Adrenal gland (tissue), 5 donors: ENCODE results near the gene DLG2.

Source experiments
- CTCF ChIP-seq, 6 experiments: fragments of 450-650 bp in 4 of 6; fragments of 200-600 bp in 2 of 6; sonication (generic) in 1 of 6; IDR thresholded peaks; 1 replicate in 5 of 6; 2 replicates in 1 of 6; pipeline versions ENCODE4 v1.5.1 to v1.8.0; 2016 to 2021; ENCODE audit warnings: antibody characterized with exemption in 6 of 6, mild to moderate bottlenecking in 2 of 6, moderate library complexity in 1 of 6
- POLR2A ChIP-seq, 2 donors: fragments of 450-650 bp; IDR thresholded peaks; one replicate each; pipeline ENCODE4 v1.6.1; 2017; ENCODE audit warnings: antibody characterized with exemption in 2 of 2, mild to moderate bottlenecking in 2 of 2, moderate library complexity in 1 of 2
- donor health status: DM: no; HTN: no; CAD: no.

GRCh38 chr11:85266646-85267045 lies 360.5 kb downstream of the DLG2 start:
- TF ChIP-seq CTCF (IDR thresholded peaks at IDR 0.05), result no peak
- no peak for TF ChIP-seq POLR2A (IDR thresholded peaks at IDR 0.05)
